ENCODE measurements around the gene FRMD5. TPM values are rescaled to one million over a fixed set of nuclear protein-coding genes. Genes with fewer than 3 reads are reported as not detected.

The FRMD5 gene
- total and polyA plus RNA-seq, 2 donors from 2014 or later = 0.32 to 0.41 TPM

DNA sequence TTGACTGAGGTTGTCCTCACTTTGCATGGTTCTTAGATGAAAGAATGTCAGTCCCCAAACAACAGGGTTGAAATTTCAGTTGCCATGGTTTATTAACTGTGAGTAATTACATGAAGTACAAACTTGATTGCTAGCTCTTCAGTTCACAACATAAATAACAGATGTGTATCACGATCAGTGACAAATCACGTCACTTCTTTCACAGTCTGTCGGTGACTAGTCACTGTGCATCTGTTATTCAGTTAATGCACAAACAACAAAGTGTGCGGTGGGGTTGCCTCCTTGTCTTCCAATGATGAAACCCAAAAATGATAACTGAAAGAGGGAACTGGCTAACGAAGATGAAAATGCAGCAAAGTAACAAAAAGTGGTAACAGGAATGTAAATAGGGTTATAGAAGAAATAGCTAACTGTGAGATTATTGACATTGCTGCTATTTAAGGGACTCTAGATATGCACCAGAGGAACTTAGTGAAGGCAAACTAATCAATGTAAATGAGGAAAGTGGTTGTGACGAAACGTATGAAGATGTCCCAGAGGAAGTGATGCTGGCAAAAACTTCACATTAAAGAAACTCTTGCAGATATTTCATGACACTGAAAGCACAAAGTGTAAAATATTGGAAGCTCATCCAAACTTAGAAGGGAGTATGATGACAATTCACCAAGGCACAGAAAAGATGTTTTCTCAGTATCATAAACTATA, 208.9 kb downstream of the FRMD5 start:
- FAIRE-seq = no peak

DNA sequence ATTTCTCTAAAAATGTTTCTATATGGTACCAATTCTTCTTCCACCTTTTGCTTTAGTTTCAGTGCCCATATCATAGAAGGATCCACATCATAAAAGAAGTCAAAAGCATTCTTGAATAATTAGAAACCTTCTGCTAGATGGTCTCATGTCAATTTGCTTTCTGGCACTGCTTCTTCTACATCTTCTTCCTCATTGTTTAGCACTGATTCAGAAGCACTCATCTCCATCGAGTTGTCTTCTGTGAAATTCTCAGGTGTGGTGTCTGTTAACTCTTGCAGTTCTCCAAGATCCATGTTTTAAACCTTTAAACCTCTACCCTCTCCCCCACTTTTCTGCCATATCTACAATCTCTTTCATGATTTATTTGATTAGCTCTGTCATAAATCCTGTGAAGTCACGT, 213.5 kb downstream of the FRMD5 start:
- H3K27me3 ChIP-seq (ENCODE audit: control insufficient read depth, insufficient read depth, low read length) = no peaks in the 10 kb centered on the region
- TF ChIP-seq, protein P1, sequence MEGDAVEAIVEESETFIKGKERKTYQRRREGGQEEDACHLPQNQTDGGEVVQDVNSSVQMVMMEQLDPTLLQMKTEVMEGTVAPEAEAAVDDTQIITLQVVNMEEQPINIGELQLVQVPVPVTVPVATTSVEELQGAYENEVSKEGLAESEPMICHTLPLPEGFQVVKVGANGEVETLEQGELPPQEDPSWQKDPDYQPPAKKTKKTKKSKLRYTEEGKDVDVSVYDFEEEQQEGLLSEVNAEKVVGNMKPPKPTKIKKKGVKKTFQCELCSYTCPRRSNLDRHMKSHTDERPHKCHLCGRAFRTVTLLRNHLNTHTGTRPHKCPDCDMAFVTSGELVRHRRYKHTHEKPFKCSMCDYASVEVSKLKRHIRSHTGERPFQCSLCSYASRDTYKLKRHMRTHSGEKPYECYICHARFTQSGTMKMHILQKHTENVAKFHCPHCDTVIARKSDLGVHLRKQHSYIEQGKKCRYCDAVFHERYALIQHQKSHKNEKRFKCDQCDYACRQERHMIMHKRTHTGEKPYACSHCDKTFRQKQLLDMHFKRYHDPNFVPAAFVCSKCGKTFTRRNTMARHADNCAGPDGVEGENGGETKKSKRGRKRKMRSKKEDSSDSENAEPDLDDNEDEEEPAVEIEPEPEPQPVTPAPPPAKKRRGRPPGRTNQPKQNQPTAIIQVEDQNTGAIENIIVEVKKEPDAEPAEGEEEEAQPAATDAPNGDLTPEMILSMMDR (IDR thresholded peaks at IDR 0.05; ENCODE audit: borderline replicate concordance, extremely low read depth, insufficient read depth) = no peak
- no peak overlapping the region for H3K4me3 ChIP-seq (ENCODE audit: low read length in 3 of 3)
- intact Hi-C loops (cut with DNase I) = no loop called here
- FAIRE-seq (no peak), DNase-seq (no peak)
- no peaks in the 10 kb centered on the region for H3K9me3 ChIP-seq (ENCODE audit: control insufficient read depth in 2 of 3, insufficient read depth in 1 of 3, low read length in 3 of 3)
- no peak overlapping the region for H3K27ac ChIP-seq (ENCODE audit: low read depth in 2 of 2, low read length in 2 of 2)
- H3K36me3 ChIP-seq (ENCODE audit: control insufficient read depth in 2 of 3, insufficient read depth in 3 of 3, low read length in 3 of 3) = no peaks in the 10 kb centered on the region
- H3K4me1 ChIP-seq (ENCODE audit: control insufficient read depth in 2 of 3, insufficient read depth in 2 of 3, low read depth in 1 of 3, low read length in 3 of 3) = no peaks in the 10 kb centered on the region
- H3K9ac ChIP-seq (ENCODE audit: low read length in 3 of 3) = no peak overlapping the region

More for the DNA sequence above, 208.9 kb downstream of the FRMD5 start:
- H3K9ac ChIP-seq (ENCODE audit: low read length in 3 of 3) = no peak overlapping the region
- H3K4me1 ChIP-seq (ENCODE audit: control insufficient read depth in 2 of 3, insufficient read depth in 2 of 3, low read depth in 1 of 3, low read length in 3 of 3) = no peaks in the 10 kb centered on the region
- H3K27me3 ChIP-seq (ENCODE audit: control insufficient read depth, insufficient read depth, low read length) = no peaks in the 10 kb centered on the region
- H3K36me3 ChIP-seq (ENCODE audit: control insufficient read depth in 2 of 3, insufficient read depth in 3 of 3, low read length in 3 of 3) = no peaks in the 10 kb centered on the region
- H3K9me3 ChIP-seq (ENCODE audit: control insufficient read depth in 2 of 3, insufficient read depth in 1 of 3, low read length in 3 of 3) = no peaks in the 10 kb centered on the region
- no peak overlapping the region for H3K27ac ChIP-seq (ENCODE audit: low read depth in 2 of 2, low read length in 2 of 2)
- peak in 2 of 5 donors; percentile 15 to 26 for DNase-seq
- intact Hi-C loops (cut with DNase I) = no loop called here
- no peak overlapping the region for H3K4me3 ChIP-seq (ENCODE audit: low read length in 3 of 3)
- TF ChIP-seq, protein P1 (IDR thresholded peaks at IDR 0.05; ENCODE audit: borderline replicate concordance, extremely low read depth, insufficient read depth) = no peak

DNA sequence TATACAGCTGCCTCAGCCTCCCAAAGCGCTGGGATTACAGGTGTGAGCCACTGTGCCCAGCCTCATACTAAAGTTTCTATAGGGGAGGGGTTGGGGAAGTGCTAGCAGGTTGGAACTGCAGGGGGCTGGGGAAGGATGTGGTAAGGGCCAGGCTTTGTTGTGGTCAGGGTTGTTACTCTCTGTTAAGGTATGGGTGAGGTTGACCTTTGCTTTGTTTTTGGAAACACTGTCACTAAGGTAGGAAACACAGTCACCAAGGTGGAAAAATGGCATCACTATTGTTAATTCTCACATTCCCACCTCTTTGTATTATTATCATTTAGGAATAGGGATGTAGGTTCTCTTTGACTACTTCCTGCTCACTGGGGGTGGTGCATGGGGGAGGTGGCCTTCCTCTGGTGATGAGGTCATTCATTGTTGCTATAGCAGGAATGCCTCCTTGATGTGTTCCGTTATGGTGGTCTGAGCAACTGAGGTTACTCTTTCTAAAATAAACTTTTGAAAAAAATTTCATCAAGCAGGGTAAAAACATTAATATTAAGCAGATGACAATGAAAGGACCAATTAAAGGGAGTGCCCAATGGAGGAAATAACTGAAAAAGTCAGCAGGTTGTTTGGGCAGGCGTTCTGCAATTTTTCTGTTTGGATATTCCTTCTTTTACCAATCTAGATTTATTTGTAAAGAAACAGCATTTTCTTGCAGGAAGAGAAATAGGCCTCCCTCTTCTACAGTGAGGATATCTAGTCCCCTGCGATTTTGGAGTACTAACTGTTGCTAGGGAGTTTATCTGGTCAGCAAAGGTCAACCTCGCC, 217.8 kb downstream of the FRMD5 start:
- intact Hi-C loops (cut with DNase I) = no loop called here
- TF ChIP-seq, protein P1 (IDR thresholded peaks at IDR 0.05; ENCODE audit: borderline replicate concordance, extremely low read depth, insufficient read depth) = no peak
- Histone ChIP-seq H3K27ac (ENCODE audit: low read depth in 2 of 2, low read length in 2 of 2) (no peak overlapping the region), H3K27me3 (ENCODE audit: control insufficient read depth, insufficient read depth, low read length) (no peaks in the 10 kb centered on the region), H3K4me1 (ENCODE audit: control insufficient read depth in 2 of 3, insufficient read depth in 2 of 3, low read depth in 1 of 3, low read length in 3 of 3) (no peaks in the 10 kb centered on the region), H3K4me3 (ENCODE audit: low read length in 3 of 3) (no peak overlapping the region), H3K9me3 (ENCODE audit: control insufficient read depth in 2 of 3, insufficient read depth in 1 of 3, low read length in 3 of 3) (no peaks in the 10 kb centered on the region), H3K9ac (ENCODE audit: low read length in 3 of 3) (no peak overlapping the region), H3K36me3 (ENCODE audit: control insufficient read depth in 2 of 3, insufficient read depth in 3 of 3, low read length in 3 of 3) (no peaks in the 10 kb centered on the region)
- FAIRE-seq (no peak), DNase-seq (no peak)
